NK-92 (cell line): Measurements from ENCODE around the gene CCDC57.

Experiments
- DNase-seq: peaks from one replicate; lab custom pipeline; 2025; ENCODE audit not compliant: unreplicated experiment; lab: John Stamatoyannopoulos, UW

The CCDC57 gene

DNA sequence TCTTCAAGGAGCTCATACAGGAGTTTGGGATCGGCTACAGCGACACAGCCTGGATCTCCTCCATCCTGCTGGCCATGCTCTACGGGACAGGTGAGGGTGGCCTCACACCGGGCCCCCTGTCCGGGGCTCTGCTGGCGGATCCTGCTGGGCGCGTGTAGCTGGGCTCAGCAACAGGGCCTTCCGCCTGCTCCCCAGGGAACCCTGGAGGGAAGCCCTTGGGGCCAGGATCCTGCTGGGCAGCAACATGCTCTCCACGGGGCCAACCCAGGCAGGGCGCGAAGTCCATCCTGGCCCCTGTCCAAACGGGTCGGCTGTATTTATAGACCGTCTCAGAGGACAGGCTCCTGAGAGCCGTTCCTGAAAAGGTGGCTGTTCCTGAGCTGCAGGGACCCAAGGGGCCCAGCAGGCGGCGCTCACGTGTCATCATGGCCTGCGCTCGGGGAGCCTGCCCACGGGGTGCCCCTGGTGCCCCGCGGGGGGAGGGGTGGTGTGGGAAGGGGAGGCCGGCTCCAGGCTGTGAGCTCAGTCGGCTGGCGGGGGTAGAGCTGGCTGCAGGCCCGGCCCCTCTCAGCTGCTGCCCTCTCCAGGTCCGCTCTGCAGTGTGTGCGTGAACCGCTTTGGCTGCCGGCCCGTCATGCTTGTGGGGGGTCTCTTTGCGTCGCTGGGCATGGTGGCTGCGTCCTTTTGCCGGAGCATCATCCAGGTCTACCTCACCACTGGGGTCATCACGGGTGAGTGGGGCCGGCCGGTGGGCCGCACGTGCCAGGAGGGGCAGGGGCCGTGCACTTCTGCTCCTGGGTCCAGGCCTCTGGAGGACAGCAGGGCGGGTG, 23.7 kb upstream of the CCDC57 start:
- no peak for DNase-seq

DNA sequence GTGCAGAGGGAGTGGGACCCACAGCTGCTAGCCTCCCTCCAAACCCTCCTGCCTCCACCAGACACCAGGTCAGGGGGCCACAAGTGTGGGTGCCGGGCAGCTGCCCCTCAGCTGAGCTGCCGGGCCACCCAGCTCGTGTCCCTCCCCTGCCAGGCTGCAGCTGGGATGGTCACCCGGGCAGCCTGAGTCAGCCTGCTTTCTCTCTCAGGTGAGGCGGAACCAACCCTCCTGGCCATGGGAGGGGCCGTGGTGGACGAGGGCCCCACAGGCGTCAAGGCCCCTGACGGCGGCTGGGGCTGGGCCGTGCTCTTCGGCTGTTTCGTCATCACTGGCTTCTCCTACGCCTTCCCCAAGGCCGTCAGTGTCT, 23.1 kb upstream of the CCDC57 start:
- no peak for DNase-seq

GRCh38 chr17:82235056-82235774, 22.6 kb upstream of the CCDC57 start:
- DNase-seq = no peak

DNA sequence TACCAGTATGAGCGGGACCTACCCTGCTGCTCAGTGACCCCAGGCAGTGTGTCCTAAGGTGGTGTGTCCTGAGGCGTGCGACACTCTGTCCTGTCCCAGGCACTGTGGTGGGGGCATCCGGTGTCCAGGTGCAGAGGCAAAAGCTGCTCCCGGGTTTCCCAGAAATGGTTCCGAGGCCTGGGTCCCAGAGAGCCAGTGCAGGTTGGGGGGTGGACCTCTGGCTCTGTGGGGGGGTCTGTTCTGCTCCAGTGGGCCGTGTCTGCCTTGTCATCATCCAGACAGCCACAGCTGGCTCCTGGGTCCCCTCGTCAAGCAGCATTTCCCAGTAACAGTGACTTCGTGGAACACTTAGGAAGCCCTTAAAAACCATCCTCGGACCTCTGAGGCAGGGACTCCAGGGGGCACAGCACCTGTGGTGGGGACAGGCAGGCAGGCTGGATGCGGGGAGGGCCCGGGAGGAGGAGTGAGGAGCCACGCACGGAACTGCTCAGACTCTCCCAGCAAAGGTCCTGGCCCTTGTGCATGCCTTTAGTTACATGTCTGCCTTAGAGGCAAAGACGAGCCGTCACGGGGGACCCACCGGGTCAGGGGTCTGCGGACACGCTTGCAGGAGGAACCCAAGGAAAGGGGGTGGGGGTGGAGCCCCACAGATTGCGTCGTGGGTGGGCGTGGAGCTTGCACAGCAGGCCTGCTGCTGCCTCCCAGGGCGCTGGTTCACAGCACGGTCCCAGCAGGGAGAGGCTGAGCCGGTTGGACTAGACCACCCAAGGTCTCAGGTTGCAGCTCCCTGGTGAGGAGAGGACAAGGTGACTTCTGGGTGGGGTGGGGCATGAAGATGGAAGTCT, 21.8 kb upstream of the CCDC57 start:
- DNase-seq = no peak

DNA sequence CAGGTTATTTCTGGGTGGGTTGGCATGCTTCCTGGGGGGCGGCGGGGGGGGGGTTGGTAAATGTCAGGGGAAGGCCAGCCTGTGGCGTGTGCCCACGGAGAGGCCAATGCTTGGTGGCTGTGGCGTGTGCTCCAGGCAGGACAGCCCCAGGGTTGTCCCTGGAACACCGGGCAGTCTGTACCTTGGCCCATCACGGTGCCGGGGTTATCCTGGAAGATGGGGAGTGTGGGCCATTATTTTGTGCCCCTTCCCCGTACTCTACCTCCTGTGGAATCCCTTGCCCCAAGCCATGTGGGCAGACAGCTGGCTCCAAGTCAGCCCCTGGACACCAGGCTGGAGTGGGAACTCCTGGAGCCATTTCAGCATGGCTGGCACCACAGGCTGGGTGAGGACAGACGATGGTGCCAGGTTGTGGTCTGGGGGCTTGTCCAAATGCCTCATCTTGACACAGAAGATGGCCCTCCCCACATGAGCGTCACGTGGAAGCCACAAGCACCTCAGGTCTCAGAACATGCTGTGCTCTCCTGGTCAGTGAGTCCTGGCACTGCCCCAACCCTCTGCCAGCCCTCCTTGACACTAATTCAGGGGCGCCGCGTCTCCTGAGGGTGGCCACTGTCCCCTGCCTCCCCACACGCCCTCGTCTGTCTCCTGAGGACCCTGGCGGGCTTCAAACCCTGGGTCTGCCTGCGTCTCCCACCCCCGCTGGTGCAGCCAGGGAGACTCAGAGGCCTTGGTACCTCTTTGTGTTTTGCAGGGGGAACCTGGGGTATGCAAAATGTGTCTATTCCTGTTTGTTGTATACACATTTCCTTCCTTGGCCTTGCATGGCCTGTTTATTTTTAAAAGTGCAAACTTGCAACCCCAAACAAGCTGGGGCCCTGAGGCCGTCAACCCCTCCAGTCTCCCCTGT, 20.5 kb upstream of the CCDC57 start:
- no peak for DNase-seq

- no peak for DNase-seq
These were observed 19.7 kb upstream of the CCDC57 start for GRCh38 chr17:82232322-82232820.

DNA sequence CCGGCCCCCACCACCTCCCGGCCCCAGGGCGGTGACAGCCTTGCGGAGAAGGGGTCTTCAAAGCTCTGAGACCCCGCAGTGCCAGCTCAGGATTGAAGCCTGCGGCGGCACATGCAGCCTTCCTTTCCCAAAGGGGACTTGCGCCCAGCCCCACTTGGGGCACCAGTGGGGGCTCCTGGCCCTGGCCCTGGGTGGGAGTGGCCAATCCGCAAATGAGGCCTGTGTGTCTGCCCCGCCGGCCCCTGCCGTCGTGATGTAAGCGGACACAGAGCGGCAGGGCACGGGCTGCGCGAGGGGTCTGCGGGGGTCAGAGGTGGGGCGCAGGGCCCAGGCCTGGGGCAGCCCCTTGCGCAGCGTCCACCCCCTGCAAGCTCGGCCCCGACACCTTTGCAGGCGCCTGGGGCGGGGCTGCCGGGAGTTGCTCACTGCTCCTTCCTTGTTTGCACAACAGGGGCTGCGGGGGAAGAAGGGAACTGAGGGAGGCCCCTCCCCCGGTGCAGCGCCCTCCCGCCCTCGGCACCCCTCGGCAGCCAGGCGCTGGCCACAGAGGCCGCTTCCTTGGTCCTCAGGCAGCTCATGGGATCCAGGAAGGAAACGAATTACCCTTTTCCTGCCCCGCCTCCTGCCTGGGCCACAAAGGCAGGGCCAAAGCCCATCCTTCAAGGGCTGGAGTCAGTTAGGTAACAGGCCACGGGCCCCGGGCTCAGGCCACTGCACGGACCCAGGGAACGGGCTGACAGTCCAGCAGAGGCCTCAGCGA, 19.1 kb upstream of the CCDC57 start:
- no peak for DNase-seq

GRCh38 chr17:82231312-82231561, 18.6 kb upstream of the CCDC57 start:
- DNase-seq = no peak

DNA sequence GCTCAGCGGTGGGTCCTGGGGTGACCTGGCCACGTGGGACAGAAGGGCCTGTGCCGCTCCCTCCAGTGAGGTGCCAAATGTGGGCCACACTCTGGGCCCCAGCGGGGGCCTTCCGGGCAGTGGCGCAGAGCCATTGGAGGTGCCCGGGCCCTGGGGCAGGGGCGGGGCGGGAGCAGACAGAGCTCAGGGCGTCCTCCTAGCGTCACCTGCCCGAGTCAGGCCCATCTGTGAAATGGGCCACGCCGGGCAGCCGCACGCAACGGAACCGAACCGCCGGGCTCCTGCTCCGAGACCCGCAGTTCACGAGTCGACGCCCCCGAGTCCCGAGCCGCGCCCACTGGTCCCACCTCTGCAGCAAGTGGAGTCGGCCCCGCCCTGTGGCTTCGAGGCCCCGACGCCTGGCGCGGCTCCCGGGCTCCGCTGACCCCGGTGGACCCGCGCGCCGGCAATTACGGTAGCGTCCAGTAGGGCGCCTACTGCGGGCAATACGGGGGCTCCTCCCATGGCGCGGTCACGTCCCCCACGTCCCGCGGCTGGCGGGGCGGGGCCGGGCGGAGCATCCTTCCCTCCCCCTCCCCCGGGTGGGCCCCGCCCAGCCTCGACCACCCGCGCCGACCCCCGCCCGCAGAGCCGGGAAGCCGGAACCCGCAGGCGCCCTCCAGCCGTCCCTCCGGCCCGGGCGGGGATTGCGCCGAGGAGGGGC, 18.1 kb upstream of the CCDC57 start:
- no peak for DNase-seq

DNA sequence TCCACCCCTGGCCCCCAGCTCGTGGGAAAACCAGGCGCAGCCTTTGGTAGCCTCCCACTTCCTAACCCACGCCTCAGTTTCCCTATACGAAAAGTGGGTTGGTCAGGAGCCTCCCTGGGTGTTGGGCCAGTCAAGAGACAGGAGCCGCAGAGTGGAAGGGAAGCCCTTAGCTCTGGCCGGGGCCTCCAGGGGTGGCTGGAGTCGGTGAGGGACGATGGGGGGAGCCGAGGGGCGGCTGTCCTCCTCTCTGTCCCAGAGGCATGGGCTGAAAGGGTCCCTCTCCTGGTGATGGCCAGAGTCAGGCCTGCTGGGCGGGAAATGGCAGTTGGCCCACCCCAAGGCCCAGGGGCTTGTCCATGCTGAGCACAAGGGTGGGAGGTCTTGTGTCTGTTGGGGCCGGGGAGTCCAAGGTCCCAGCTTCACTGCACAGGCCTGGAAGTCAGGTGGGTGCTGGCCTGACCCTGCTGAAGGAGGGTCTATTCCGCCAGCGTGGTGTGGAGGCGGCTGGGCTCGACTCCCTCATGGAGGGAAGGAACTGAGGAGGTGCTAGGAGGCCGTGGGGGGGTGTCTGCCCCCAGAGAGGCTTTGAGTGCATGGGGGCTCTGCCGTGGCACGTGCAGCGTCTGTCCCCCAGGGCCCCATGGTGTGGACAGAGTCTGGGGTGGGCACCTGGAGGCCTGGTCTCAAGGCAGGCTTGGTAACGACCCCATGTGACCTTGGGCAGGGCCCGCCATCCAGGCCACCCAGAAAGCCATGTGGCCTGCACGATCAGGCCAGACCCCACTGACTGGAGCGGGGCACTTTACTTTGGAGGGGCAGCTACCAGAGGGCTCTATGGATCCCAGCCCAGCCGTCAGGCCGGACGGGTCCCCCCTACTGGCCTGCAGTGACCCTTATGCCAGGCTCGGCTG, 17.3 kb upstream of the CCDC57 start:
- no peak for DNase-seq

GRCh38 chr17:82228842-82229697, 16.4 kb upstream of the CCDC57 start, which contains the start of gene SLC16A3:
TSS of gene SLC16A3 (plus strand) at chr17:82229042. CDS start at chr17:82236009, 6,967 bp downstream.
- DNase-seq = no peak

- no peak for DNase-seq
These were observed 15.7 kb upstream of the CCDC57 start for GRCh38 chr17:82228278-82228841.

DNA sequence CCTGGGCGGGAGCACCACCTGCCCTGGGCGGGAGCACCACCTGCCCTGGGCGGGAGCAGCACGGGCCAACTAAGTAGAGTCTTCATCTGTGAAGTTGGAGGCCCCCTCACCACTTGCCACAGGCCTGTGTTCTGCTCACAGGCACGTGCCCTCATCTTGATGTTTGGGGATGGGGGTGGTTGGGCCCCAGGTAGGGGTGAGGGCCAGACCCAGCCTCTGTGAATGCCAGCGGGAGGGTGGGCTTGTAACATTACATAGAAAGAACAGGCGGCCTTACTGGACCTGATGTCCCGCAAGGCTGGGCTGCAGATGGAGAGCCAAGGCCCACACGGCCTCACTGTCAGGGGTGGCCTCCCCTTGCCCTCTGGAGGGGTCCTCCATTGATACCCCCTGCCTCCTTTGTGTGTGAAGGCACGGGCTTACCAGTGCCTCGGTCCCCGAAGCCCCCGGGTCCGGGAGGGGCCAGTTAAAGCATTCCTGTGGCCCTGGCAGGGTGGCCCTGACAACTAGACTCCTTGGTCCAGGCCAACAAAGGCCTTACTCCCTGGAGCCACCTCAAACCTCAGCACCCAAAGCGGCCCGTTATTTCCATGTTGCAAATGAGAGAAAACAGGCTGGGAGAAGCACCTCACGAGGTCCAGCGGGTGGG, 15.1 kb upstream of the CCDC57 start:
- no peak for DNase-seq

DNA sequence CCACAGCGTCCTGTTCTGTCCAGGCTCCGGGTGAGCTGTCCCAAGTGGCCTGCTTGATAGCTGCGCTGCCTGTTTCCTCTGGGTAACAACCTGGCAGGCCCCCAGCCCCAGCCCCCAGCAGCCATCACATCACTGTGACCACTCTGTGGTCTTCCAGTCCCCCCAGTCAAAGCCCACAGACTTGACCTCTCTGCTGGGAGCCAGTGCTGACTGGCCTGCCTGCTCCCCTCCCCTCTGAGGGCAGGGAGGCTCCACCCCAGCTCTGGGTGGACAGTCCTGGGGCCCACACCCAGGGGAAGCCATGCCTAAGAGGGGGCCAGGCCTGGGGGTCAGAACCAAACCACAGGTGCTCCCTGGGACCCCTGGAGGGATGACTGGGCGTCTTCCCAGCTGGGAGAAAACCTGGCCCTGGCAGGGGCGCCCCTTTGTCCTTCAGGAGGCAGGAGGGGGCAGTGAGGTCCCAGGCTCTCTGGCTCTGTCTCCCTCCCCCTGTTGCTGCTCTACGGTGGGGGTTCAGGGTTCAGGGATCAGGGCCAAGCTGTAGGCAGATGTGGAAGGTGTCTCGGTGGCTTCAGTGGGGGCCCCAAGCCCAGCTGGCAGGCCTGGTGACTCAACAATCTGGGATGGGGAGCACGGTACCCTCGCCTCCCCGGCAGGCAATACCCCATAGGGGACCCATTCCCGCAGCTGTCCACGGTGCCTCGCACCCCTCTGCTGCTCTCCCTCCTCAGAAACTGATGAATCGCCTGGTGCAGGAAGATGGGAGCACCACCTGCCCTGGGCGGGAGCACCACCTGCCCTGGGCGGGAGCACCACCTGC, 14.4 kb upstream of the CCDC57 start:
- no peak for DNase-seq

GRCh38 chr17:82226146-82226808, 13.6 kb upstream of the CCDC57 start:
- no peak for DNase-seq
